GM12892 (cell line): ENCODE measurements around the gene PPT1.

Source experiments
- POLR2A ChIP-seq: IDR thresholded peaks from 2 replicates; pipeline ENCODE4 v1.6.1; 2011; ENCODE audit warnings: low read depth, low read length, control low read depth
- POLR2AphosphoS5 ChIP-seq: IDR thresholded peaks from 2 replicates; pipeline ENCODE4 v1.6.1; 2011; ENCODE audit warnings: low read depth, low read length, control low read depth
- TAF1 ChIP-seq: IDR thresholded peaks from 2 replicates; pipeline ENCODE4 v1.6.1; 2011; ENCODE audit warnings: low read depth, mild to moderate bottlenecking, control low read depth, low read length, borderline replicate concordance

DNA sequence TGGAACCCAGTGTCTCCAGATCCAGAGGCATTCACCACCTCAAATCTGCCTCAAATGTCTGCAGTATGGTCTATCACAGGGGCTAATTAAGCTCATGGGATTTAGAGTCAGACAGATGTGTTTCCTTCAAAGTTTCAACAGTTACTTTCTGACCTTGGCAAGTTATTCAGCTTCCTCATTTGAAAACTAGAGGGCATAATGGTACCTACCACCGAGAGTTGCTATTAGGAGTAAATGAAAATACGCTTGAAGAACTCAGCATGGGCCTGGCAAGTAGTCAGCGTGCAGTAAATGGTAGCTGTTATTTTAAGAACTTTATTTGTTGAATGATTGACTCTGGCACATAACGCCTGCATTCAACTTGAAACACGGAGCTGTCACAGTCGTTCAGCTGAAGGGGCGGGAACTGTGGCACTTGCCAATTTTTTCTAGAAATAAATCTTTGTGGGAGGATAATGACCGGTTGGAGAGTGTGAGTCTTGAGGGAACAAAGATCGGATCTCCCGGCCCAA lies 57.8 kb downstream of the PPT1 start:
- no peak for TF ChIP-seq POLR2A
- TF ChIP-seq POLR2AphosphoS5 = no peak
- no peak for TF ChIP-seq TAF1
